ENCODE data around the gene BBOX1.

- TF ChIP-seq CTCF (IDR thresholded peaks at IDR 0.05) = no peak
- TF ChIP-seq POLR2AphosphoS5 (IDR thresholded peaks at IDR 0.05) = no peak
- no peak for TF ChIP-seq POLR2A (IDR thresholded peaks at IDR 0.05)
Measured at GRCh38 chr11:27138716-27139115, 98.1 kb downstream of the BBOX1 start.

Data from transverse colon (tissue), 4 donors.